NCI-H128 (cell line): Measurements from ENCODE around the gene URM1.
"Not testable (repeated sequence)": the region's sequence is repeated elsewhere in the genome, so short reads cannot be mapped to it uniquely, and the experiment has no call there.

Source experiments
- DNase-seq: peaks from one replicate; lab custom pipeline; 2025; ENCODE audit not compliant: unreplicated experiment; lab: John Stamatoyannopoulos, UW

The URM1 gene

DNA sequence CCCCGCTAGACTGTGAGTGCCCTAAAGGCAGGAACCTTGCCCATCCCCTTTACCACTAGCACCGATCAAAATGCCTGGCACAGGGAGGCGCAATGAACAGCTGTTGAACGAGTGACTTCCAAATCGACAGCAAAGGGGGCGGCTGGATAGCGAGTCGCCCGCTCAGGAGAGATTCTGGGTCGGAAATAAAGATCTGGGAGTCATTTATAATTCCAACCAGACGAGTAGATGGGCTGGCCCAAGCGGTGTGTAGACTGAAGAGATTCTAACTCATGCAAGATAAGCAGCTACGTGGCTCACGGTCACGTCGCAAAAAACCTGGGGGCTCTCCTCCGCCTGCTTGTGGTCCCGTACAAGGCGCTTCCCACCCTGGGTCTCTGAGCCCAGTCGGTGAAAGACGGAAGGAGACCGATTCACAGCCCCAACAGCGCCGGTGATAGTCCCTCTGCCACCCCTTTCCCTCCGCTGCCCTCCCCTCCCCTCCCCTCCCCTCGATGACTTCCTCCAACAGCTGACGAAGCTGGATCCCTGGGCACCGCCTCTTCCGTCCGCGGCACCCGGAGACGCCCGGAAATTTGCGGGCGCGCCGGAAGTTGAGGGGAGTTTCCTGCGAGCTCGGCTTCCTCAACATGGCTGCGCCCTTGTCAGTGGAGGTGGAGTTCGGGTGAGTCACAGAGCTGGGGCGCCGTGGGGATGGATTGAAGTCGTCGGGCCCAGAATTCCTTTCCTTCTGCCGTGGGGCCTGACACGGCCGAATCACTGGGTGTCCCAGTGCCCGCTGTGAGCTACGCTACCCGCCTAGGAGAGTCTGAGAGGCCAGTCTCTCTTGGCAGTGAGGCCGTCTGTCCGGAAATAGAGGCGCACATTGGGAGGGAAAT is at the start of gene URM1:
Gene URM1 (plus strand): TSS at position 623 of the 878 bp plus-strand sequence. CDS start 7 bp downstream, at position 630.
- peak; percentile 88 for DNase-seq

DNA sequence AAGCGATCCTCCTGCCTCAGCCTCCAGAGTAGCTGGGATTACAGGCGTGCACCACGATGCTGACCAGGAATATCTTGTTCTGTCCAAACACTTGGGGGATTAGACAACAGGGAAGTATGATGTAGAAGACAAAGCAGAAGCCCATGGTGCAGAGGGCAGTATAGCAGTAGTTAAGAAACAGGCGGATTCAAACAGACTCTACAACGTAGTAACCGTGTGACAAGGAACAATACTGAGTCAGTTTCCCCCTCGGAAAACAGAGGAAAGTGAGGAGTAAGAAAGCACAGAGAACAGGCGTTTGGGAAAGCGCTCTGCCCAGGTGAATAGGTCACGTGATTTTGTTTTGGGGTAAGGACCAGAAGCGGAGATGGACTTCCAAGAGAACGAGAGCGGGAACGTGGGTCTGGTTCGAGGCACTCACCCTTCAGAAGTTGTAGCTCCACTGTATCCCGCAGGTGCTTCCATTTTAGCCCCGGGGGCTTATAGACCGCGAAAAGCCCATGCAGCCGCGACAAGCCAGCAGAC is 49.2 kb upstream of the URM1 start:
- no peak for DNase-seq

DNA sequence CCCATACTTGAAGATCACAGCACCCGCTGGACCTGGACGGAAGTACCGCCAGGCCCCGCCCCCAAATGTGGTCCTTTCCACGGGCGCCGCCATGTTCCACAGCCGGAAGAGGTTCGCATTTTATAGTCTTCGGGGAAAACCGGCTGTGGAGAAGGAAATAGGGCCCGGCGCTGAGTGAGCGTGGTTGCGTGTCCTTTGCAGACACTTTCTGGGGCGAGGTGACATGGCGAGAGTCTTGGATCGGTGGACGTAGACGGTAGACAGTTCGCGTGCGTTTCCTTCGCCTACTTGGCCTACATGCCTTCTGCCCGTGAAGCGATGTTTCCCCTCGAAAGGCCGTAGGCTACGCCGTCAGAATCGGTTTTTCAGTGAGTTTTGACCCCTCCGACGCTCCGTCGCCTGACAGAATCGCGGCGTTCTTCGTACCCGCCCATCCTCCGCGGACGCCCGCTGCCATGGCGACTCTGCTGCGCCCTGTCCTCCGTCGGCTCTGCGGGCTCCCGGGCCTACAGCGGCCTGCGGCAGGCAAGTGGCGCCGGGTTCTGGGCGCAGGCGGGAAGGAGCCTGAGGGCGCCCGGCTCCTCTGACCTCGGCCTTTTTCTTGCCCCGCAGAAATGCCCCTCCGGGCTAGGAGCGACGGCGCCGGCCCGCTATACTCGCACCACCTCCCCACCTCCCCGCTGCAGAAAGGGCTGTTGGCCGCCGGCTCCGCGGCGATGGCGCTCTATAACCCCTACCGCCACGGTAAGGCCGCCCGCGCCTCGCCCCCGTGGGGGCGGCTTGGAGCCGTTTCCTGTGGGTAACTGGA is 48.6 kb upstream of the URM1 start, which contains the start of the genes COQ4 and TRUB2:
Gene COQ4 (plus strand): TSS at position 436 of the 808 bp plus-strand sequence. CDS start 20 bp downstream, at position 456.
Gene TRUB2 (minus strand): TSS at position 44 of the 808 bp plus-strand sequence. CDS start 39 bp downstream, at position 5.
- peak; percentile 87 for DNase-seq

DNA sequence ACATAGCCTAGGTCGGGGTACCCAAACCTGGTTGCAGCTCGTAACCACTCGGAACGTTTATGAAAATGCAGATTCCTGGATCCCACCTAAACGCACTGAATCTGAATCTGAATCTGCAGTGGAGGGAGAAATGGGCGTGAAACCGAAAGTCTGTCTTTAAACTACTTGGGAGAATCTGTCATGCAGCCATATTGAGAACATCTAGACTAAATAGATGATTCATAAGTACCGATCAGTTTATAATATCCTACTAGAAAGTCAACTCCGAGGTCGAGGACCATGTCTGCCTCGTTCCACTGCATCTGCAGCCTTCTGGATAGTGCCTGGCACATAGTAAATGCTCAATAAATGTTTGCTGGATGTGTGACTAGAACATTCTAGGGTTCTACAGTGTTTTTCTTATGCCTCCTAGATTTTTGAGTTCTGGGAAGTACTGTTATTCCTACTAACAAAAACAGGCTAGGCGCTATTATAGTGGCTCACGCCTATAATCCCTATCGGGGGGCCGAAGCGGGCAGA is 47.9 kb upstream of the URM1 start:
- no peak for DNase-seq

DNA sequence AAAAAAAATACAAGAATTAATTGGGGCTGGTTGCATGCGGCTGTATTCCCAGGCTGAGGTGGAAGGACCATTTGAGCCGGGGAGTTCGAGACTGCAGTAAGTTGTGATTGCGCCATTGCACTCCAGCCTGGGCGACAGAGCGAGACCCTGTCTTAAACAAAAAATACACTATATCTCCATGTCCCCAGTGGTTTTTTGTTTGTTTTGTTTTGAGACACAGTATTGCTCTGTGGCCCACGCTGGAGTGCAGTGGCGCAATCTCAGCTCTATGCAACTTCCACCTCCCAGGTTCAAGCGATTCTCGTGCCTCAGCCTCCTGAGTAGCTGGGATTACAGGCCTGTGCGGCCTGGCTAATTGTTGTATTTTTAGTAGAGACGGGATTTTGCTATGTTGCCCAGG is 47.4 kb upstream of the URM1 start:
- no peak for DNase-seq

DNA sequence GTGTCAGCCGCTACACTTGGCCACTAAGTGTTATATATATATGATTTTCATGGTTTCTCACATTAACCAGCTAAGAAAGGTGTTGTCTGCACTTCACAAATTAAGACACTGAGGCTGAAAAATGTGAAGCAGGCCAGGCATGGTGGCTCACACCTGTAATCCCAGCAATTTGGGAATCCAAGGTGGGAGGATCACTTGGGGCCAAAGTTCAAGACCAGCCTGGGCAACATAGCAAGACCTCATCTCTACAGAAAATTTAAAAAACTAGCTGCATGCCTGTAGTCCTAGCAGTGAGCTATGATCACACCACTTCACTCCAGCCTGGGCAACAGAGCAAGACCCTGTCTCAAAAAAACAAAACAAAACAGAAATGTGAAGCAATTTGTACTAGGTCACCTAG is 46.8 kb upstream of the URM1 start:
- no peak for DNase-seq

DNA sequence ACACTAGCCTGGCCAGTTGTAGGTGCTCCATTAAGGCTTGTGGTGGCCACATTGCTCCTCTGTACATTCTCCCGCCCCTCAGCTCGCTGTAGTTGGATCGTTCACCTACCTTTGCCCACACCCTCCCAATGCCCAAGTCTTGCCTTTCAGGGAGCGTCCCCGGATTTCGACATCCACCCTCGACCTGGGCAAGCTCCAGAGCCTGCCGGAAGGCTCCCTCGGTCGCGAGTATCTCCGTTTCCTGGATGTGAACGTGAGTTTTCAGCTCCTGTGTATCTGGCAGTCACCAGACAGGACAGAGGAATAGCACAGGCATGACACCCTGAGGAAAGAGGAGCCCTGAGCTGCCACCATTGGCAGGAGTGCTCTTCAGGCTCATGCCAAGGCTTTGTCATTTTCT is 45.5 kb upstream of the URM1 start:
- no peak for DNase-seq

DNA sequence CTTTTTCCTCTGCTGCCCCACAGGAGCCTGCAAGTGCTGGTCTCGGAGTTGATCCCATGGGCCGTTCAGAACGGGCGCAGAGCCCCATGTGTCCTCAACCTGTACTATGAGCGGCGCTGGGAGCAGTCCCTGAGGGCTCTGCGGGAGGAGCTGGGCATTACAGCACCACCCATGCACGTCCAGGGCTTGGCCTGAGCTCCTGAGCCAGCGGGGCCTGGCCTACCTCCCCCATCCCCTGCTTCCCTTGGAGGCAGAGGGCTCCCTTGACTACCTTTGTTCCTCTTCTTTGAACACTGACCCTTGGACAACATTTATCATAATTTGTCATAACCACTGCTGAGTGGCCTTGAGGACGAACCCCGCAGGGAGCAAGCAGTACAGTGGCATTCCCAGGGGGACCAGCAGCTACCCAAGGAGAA is 37.7 kb upstream of the URM1 start:
- no peak for DNase-seq

DNA sequence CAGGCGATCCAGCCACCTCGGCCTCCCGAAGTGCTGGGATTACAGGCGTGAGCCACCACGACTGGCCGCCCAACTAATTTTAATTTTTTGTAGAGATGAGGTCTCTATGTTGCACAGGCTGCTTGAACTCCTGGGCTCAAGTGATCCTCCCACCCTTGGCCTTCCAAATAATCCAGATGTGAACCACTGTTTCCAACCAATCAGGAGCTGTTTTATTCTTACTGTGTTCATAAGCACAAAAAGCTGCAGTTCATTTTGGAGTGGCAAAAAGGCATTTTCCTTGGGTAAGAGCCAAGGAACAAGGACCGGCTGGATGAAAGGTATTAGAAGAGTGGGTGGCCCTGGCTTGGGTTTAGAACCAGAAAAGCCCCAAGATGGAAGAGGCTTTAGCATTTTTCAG is 36.0 kb upstream of the URM1 start:
- DNase-seq, result no peak

DNA sequence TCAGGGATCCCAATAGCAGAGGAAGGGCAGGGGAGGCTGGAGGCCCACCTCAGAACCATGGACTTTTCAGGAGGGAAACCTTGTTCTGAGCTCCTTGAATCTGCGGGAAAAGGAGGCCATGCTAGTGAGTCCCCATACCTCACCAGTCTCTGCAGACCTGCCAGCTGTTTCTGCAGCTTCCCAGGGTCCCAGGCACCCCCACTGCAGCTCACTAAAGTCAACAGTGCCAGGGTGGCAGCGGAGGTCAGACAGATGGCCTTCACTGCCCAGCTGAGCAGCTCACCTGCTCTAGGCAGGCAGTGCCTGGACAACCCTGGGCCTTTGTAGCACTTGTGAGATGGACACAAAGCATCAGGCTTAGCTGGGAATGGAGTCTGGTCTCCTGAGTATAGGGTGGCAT is 35.3 kb upstream of the URM1 start:
- no peak for DNase-seq

DNA sequence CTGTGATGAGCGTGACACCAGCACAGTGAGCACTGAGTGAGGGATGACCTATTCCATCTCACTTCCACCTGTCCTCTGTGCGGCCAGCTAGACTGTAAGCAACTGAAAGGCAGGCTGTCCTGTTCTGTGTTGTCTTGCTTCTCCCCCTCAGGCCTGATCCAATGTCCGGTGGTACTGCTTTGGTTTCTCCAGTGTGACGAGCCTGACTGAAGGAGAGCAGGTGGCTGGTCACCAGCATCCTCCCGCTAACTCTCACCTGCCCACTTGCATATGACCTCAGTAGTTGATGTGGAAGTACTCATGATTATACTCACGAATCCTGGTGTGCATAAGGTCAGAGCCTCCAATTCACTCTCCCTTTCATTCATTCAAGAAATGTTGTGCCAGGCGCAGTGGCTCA is 33.2 kb upstream of the URM1 start:
- DNase-seq, result no peak

DNA sequence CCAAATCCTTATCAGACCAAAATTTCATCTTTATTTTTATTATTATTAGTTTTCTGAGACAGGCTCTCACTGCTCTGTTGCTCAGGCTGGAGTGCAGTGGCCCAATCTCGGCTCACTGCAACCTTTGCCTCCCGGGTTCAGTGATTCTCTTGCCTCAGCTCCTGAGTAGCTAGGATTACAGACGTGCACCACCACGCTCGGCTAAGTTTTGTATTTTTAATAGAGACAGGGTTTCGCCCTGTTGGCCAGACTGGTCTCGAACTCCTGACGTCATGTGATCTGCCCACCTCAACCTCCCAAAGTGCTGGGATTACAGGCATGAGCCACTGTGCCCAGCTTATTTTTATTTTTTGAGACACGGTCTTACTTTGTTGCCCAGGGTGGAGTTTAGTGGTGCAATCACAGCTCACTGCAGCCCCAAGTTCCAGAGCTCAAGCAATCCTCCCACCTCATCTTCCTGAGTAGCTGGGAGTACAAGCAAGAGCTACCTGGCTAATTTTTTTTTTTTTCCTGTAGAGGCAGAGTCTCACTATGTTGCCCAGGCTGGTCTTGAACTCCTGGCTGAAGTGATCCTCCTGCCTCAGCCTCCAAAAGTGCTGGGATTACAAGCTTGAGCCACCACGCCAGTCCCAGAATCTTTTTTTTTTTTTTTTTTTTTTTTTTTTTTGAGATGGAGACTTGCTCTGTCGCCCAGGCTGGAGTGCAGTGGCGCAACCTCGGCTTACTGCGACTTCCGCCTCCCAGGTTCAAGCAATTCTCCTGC is 32.1 kb upstream of the URM1 start:
- DNase-seq, result not testable (repeated sequence)

DNA sequence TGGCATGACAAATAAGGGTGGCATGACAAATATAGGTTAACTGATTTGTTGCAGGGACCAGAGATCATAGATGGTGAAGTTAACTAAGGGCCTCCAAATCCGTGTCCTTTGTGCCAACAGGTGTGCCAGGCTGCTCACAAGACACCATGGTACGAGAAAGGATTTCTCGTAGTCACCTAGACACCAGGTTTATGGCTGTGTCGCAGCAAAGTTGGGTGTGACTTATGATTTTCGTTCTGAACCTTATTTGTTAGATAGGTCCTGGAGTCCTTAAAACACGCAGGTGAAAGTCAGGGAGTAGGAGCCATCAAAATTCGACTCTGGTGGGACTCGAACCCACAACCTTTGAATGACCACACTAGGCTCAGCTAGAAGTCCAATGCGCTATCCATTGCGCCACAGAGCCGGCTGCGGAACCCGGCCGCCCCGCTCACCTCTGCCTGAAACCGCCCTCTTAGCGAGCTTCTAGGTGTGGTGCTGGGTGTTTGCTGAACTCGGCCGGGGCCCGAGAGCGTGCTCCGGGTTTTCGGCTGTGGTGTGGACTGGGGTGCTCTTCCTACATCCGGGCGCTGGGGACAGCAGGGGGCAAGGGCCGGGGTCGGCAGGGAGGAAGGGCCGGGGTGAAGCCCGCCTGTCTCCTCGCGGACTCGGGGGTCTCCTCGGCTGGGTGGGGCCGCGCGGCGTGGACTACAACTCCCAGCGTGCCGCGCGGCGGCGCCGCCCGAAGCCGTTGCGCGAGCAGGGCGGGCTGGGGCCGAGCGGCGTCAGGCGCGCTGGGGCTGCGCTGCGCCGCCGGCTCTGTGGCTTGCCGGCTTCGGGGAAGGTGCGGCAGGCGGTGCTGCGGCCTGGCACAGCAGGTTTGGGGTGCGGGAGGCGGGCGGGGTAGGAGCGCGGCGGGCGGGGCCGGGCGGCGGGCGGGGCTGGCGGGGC is 31.1 kb upstream of the URM1 start, which contains the start of gene SLC27A4:
Gene SLC27A4 (plus strand): TSS at position 767 of the 930 bp plus-strand sequence. CDS start 2,606 bp downstream, outside the sequence.
- peak; percentile 13 for DNase-seq

DNA sequence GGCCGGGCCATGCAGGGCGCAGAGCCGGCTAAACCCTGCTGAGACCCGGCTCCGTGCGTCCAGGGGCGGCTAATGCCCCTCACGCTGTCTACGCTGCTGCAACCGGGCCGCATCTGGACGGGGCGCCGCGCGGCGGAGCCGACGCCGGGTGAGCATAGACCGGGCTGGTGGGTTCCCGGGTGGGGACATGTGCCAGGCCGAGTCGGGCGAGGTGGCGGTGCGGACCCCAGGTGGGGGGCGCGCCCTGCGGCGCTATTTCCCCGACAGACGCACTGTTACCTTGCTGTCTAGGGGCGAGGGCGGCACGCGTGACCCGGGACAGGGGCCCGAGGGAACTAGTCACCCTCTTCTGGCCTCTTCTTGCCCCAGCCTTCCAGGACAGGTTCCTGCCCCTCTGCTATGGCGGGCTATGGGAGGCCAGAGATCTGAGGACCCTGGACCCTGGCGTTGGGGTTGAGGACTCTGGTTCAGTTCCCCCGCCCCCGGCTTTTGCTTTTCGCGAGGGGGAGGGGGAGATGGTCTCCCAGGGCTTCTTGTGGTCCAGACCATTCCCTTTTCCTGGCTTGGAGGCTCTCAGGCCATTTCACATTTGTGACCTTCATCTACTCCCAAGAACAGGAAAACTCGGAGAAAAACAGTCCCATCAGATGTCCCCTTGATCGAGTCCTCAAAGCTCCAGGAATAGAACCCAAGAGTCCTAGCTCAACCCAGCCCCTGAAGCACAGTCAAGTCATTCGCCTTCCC is 30.3 kb upstream of the URM1 start:
- no peak for DNase-seq

DNA sequence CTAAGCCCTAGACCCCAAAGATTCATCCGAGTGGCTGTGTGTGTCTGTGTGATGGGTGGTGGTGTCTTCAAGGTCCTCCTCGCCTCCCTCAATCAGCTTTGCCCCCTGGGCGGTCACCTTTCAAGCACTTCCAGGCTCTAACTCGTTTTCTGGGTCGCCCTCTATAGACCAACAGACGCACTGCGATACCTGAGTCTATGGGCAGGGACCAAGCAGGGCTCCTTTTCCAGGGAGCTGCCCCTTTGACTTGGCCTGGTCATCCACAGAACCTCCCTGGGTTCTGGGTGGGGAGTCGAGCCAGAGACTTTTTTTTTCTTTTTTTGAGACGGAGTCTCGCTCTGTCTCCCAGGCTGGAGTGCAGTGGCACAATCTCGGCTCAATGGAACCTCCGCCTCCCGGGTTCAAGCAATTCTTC is 29.7 kb upstream of the URM1 start:
- DNase-seq, result peak; percentile 50

DNA sequence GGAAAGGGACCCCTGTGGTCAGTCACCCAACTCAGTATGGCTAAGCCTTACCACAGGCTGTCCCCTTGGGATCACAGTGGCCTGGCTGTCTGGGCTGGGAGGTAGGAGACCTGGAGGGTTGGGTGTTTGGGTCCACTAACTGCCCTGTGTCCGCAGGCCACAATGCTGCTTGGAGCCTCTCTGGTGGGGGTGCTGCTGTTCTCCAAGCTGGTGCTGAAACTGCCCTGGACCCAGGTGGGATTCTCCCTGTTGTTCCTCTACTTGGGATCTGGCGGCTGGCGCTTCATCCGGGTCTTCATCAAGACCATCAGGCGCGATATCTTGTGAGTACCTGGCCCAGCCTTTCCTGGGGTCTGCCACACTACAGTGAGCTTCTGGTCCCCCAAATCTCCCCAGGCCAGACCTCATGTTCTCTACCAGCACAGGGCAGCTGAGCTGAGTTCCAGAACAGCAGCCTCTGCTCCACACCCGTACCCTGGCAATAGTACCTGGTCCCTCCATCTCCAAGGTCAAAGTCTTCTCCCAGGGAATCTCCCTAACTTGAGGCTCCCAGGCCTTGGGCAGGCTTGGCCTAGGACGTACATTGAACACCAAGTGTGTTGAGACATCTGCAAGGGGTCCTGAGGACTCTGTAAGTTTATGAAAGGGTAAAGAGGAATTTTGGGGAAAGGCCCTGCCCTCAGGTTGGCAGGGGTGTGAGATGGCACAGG is 28.0 kb upstream of the URM1 start:
- no peak for DNase-seq

DNA sequence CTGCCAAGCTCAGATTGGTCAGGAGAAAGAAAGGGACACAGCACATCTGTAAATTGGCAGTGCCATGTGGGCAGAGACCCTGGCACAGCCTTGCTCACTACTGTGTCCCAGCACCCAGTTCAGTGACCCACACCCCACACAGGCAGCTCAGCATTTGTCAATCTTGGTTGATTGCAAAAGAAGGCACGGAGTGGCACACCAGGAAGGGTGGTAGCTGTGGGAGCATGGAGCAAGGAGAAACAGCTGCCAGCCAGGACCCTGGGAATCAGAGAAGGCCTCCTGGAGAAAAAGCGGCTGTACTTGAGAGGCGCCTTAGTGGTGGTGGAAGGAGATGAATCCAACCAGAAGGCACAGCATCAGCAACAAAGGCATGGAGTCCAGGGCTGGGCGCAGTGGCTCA is 27.3 kb upstream of the URM1 start:
- no peak for DNase-seq
